H1 (cell line): ENCODE results near the gene POPDC2. TPM values are rescaled to one million over a fixed set of nuclear protein-coding genes. Genes with fewer than 3 reads are reported as not detected.

Experiments used
- CTCF ChIA-PET: fragments of 300-600 bp; sonication (Branson Sonifier 250); formaldehyde crosslinking; loops from one replicate; lab custom pipeline; 2021; ENCODE audit not compliant: partially characterized antibody; lab: Charles Lee
- POLR2A ChIA-PET: fragments of 300-600 bp; sonication (Branson Sonifier 250); formaldehyde crosslinking; loops from one replicate; lab custom pipeline; 2021; ENCODE audit warnings: inconsistent platforms; ENCODE audit not compliant: partially characterized antibody; lab: Charles Lee
- DNase-seq, 2 experiments: peaks; one replicate each; pipeline versions ENCODE4 v3.0.0 to v3.0.0-alpha.2; 2010 to 2022; ENCODE audit warnings: low spot score in 2 of 2, low read depth in 1 of 2, mixed read lengths in 1 of 2
- FAIRE-seq: peaks from 2 replicates; lab custom pipeline; 2011; peaks lifted over from hg19 to GRCh38; lab: Jason Lieb, UNC
- H2AFZ ChIP-seq: 2 replicates; pipeline ENCODE4 v1.8.1; 2012; ENCODE audit warnings: low read length, inconsistent platforms
- H2AK5ac ChIP-seq: 2 replicates; pipeline ENCODE4 v1.6.1; 2013; ENCODE audit warnings: low read depth, low read length
- H2BK120ac ChIP-seq: replicated peaks from 2 replicates; pipeline ENCODE3; 2013; ENCODE audit warnings: low read depth, low read length, inconsistent platforms
- H2BK12ac ChIP-seq: 2 replicates; pipeline ENCODE4 v1.6.1; 2013; ENCODE audit warnings: low read depth, low read length
- H2BK15ac ChIP-seq: 2 replicates; pipeline ENCODE4 v1.6.1; 2013; ENCODE audit warnings: low read length
- H2BK20ac ChIP-seq: 2 replicates; pipeline ENCODE4 v1.6.1; 2013; ENCODE audit warnings: low read length
- H2BK5ac ChIP-seq: 2 replicates; pipeline ENCODE4 v1.6.1; 2013; ENCODE audit warnings: low read depth, low read length
- H3K14ac ChIP-seq: 2 replicates; pipeline ENCODE4 v1.6.1; 2013; ENCODE audit warnings: inconsistent platforms; ENCODE audit not compliant: insufficient read length
- H3K18ac ChIP-seq: 2 replicates; pipeline ENCODE4 v1.6.1; 2013; ENCODE audit warnings: low read length; ENCODE audit errors: extremely low read depth
- H3K23ac ChIP-seq: 2 replicates; pipeline ENCODE4 v1.6.1; 2013; ENCODE audit warnings: inconsistent platforms; ENCODE audit not compliant: insufficient read length
- H3K23me2 ChIP-seq: 2 replicates; pipeline ENCODE4 v1.6.1; 2013; ENCODE audit warnings: low read depth, low read length
- H3K27ac ChIP-seq: 2 replicates; pipeline ENCODE4 v1.6.1; 2011; ENCODE audit warnings: low read depth, low read length, inconsistent platforms
- H3K27me3 ChIP-seq, 4 experiments: replicated peaks in 1 of 4; 1 replicate in 1 of 4; 2 replicates in 3 of 4; pipeline versions ENCODE4 v1.6.1 to v1.8.1; 2011 to 2013; ENCODE audit warnings: low read length in 3 of 4, mild to moderate bottlenecking in 3 of 4, inconsistent platforms in 2 of 4, mixed read lengths in 2 of 4, moderate library complexity in 1 of 4; ENCODE audit not compliant: control insufficient read depth in 3 of 4, insufficient read depth in 3 of 4; ENCODE audit errors: extremely low read depth in 1 of 4
- H3K36me3 ChIP-seq, 4 experiments: 2 replicates each; pipeline versions ENCODE4 v1.6.1 to v1.8.1; 2011 to 2013; ENCODE audit warnings: mild to moderate bottlenecking in 4 of 4, low read length in 3 of 4, moderate library complexity in 2 of 4, control low read depth in 1 of 4, inconsistent platforms in 1 of 4; ENCODE audit not compliant: insufficient read depth in 4 of 4, control insufficient read depth in 2 of 4
- H3K4ac ChIP-seq: replicated peaks from 2 replicates; pipeline ENCODE3; 2013; ENCODE audit warnings: low read length, low read depth, mixed read lengths, inconsistent platforms; ENCODE audit not compliant: insufficient read length
- H3K4me1 ChIP-seq, 4 experiments: replicated peaks in 1 of 4; 1 replicate in 1 of 4; 2 replicates in 3 of 4; pipeline versions ENCODE4 v1.6.1 to v1.8.1; 2011 to 2013; ENCODE audit warnings: low read length in 3 of 4, inconsistent platforms in 2 of 4, mixed read lengths in 1 of 4; ENCODE audit not compliant: insufficient read depth in 4 of 4, control insufficient read depth in 3 of 4
- H3K4me2 ChIP-seq, 2 experiments: 2 replicates each; pipeline versions ENCODE4 v1.6.1 to v1.8.1; 2011 to 2013; ENCODE audit warnings: low read depth in 2 of 2, low read length in 2 of 2, control low read depth in 1 of 2, inconsistent platforms in 1 of 2, mild to moderate bottlenecking in 1 of 2; ENCODE audit not compliant: insufficient read depth in 1 of 2
- H3K4me3 ChIP-seq, 4 experiments: fragments of 200-600, 300-600 bp in 1 of 4; sonication (generic), shearing (Covaris generic), sonication (Bioruptor Twin) in 1 of 4; 2 replicates each; pipeline versions ENCODE4 v1.5.1 to v1.8.1; 2011 to 2016; ENCODE audit warnings: low read length in 4 of 4, low read depth in 3 of 4, control low read depth in 2 of 4, inconsistent platforms in 2 of 4, mild to moderate bottlenecking in 2 of 4, mixed read lengths in 1 of 4, moderate library complexity in 1 of 4; ENCODE audit not compliant: insufficient read depth in 2 of 4; ENCODE audit errors: extremely low read depth in 1 of 4
- H3K56ac ChIP-seq: replicated peaks from 2 replicates; pipeline ENCODE3; 2013; ENCODE audit warnings: low read depth, mild to moderate bottlenecking, mixed read lengths, low read length, inconsistent platforms; ENCODE audit not compliant: insufficient read length
- H3K79me1 ChIP-seq: 2 replicates; pipeline ENCODE4 v1.6.1; 2013; ENCODE audit warnings: low read depth, low read length, control low read depth
- H3K79me2 ChIP-seq, 2 experiments: 2 replicates each; pipeline versions ENCODE4 v1.6.1 to v1.8.1; 2012 to 2013; ENCODE audit warnings: low read length in 2 of 2, mild to moderate bottlenecking in 2 of 2, inconsistent platforms in 1 of 2; ENCODE audit not compliant: insufficient read depth in 2 of 2, control insufficient read depth in 1 of 2
- H3K9ac ChIP-seq, 4 experiments: replicated peaks in 1 of 4; 1 replicate in 1 of 4; 2 replicates in 3 of 4; pipeline versions ENCODE4 v1.6.1 to v1.8.1; 2011 to 2013; ENCODE audit warnings: low read depth in 3 of 4, low read length in 3 of 4, control low read depth in 2 of 4, mild to moderate bottlenecking in 2 of 4, moderate library complexity in 2 of 4, inconsistent platforms in 1 of 4; ENCODE audit errors: extremely low read depth in 1 of 4
- H3K9me3 ChIP-seq, 2 experiments: 2 replicates each; pipeline versions ENCODE4 v1.6.1 to v1.8.1; 2012 to 2013; ENCODE audit warnings: mild to moderate bottlenecking in 2 of 2, moderate library complexity in 2 of 2, control low read depth in 1 of 2, inconsistent platforms in 1 of 2, low read depth in 1 of 2, low read length in 1 of 2, mixed read lengths in 1 of 2; ENCODE audit not compliant: insufficient read depth in 2 of 2
- H4K20me1 ChIP-seq, 2 experiments: replicated peaks in 1 of 2; 2 replicates each; pipeline versions ENCODE3 to v1.8.1; 2011 to 2013; ENCODE audit warnings: inconsistent platforms in 2 of 2, low read length in 2 of 2, mild to moderate bottlenecking in 1 of 2; ENCODE audit not compliant: insufficient read depth in 2 of 2, control insufficient read depth in 1 of 2
- H4K5ac ChIP-seq: 2 replicates; pipeline ENCODE4 v1.6.1; 2013; ENCODE audit warnings: low read length, low read depth, mixed read lengths, inconsistent platforms; ENCODE audit not compliant: insufficient read length
- H4K8ac ChIP-seq: 2 replicates; pipeline ENCODE4 v1.8.0; 2013; ENCODE audit warnings: mild to moderate bottlenecking, moderate library complexity, low read length, inconsistent platforms; ENCODE audit not compliant: insufficient read depth; ENCODE audit errors: extremely low read depth
- H4K91ac ChIP-seq: replicated peaks from 2 replicates; pipeline ENCODE3; 2013; ENCODE audit warnings: low read length, mixed read lengths, inconsistent platforms; ENCODE audit not compliant: insufficient read length
- ATF2 ChIP-seq: IDR thresholded peaks from 2 replicates; pipeline ENCODE4 v1.6.1; 2012; ENCODE audit warnings: low read length, inconsistent platforms
- SIRT6 ChIP-seq: IDR thresholded peaks from one replicate; pipeline ENCODE4 v1.7.1; 2012; ENCODE audit warnings: low read length, inconsistent platforms
- TEAD4 ChIP-seq: IDR thresholded peaks from 2 replicates; pipeline ENCODE4 v1.6.1; 2012; ENCODE audit warnings: low read depth, low read length, inconsistent platforms, mixed read lengths
- WGBS, 2 experiments: shearing (Covaris generic) in 1 of 2; methylation state at CpG; one replicate each; pipeline versions ENCODE4 v1.1.6 to v1.1.7; 2013 to 2015; ENCODE audit warnings: low lambda C conversion rate in 2 of 2, mixed read lengths in 2 of 2, inconsistent platforms in 1 of 2, low coverage in 1 of 2, missing lambda C conversion rate in 1 of 2; ENCODE audit not compliant: insufficient replicate concordance in 2 of 2, insufficient coverage in 1 of 2, insufficient read length in 1 of 2; ENCODE audit errors: extremely low coverage in 1 of 2, missing lambda C conversion rate in 1 of 2; 5-methylcytosine and 5-hydroxymethylcytosine counted together
- polyA plus RNA-seq, 7 experiments: library from polyadenylated mRNA; depleted of rRNA in 3 of 7; stranded (reverse) in 5 of 7; unstranded in 2 of 7; fragments of >200 nt in 5 of 7; fragments of 200-250 nt in 2 of 7; gene quantifications; 1 replicate in 5 of 7; 2 replicates in 1 of 7; 4 replicates in 1 of 7; pipeline versions ENCODE4 v1.2.1 to v1.2.3, GENCODE V29; 2011 to 2013; ENCODE audit warnings: missing spikeins in 2 of 7, mixed read lengths in 2 of 7
- total RNA-seq: library from RNA; stranded (reverse); fragmentation: NEBNext Ultra II Directional; extraction: Animal tissue kit (Norgen Biotek cat#: 25700); gene quantifications from 2 replicates; pipeline ENCODE4 v1.2.1, GENCODE V29; 2021

Gene POPDC2
- total and polyA plus RNA-seq, 2 of the 8 experiments (the other 6 are each of a cell fraction or from before 2014, with no cell fraction given), result 0.65 to 1.1 TPM

GRCh38 chr3:119627461-119627860 is 32.9 kb downstream of the POPDC2 start:
- no peak overlapping the region for H3K9ac ChIP-seq
- no peak overlapping the region for H3K14ac ChIP-seq
- no peak overlapping the region for H3K27ac ChIP-seq
- H4K8ac ChIP-seq, result no peak overlapping the region; the same call in 1 of the 2 replicates
- no peak overlapping the region for H3K4ac ChIP-seq
- H3K27me3 ChIP-seq, result no peaks in the 10 kb centered on the region
- H3K56ac ChIP-seq, result no peak overlapping the region
- no peak overlapping the region for H2BK12ac ChIP-seq
- H3K4me2 ChIP-seq, result no peak overlapping the region; a peak in 1 of 4 replicates
- H4K5ac ChIP-seq, result no peak overlapping the region
- POLR2A ChIA-PET, result no interaction called here
- no peak overlapping the region for H3K4me3 ChIP-seq
- H2BK120ac ChIP-seq, result no peak overlapping the region
- TF ChIP-seq SIRT6, result no peak
- TF ChIP-seq ATF2, result no peak
- TF ChIP-seq TEAD4, result 0 out of 2 replicates have a peak, but pooled peaks have one; percentile 20
- TF ChIP-seq, all 59 proteins: peak for 1
- H3K18ac ChIP-seq, result 0 out of 2 replicates have a peak overlapping the region, but pooled peaks have one; percentile 7
- FAIRE-seq, result no peak
- no peaks in the 10 kb centered on the region for H3K23me2 ChIP-seq
- no peak overlapping the region for H2BK15ac ChIP-seq
- H2AK5ac ChIP-seq, result no peak overlapping the region
- H2BK5ac ChIP-seq, result no peak overlapping the region
- CTCF ChIA-PET, result interaction anchor here (0.7 to 2.0 kb wide), 6 partner anchors 14 to 180 kb away, joined by 3 to 12 read pairs (median 3); no protein-coding TSS in a partner anchor
- H3K36me3 ChIP-seq, result no peaks in the 10 kb centered on the region
- H3K79me1 ChIP-seq, result no peaks in the 10 kb centered on the region
- DNase-seq, result no peak
- 89% methylated on average over 8 of the region's 8 CpGs; no CpG with 5 or more reads in 1 of the 2 experiments for WGBS, 2 experiments
- no peaks in the 10 kb centered on the region for H3K9me3 ChIP-seq
- peak overlapping the region; percentile 74 for H2AFZ ChIP-seq
- H3K23ac ChIP-seq, result no peak overlapping the region
- H4K20me1 ChIP-seq, result no peaks in the 10 kb centered on the region
- no peaks in the 10 kb centered on the region for H3K79me2 ChIP-seq
- peaks cover 0 to 6% (median 1%) of the 10 kb centered on the region in 4 experiments; a peak in 2 of 7 replicates for H3K4me1 ChIP-seq
- no peak overlapping the region for H2BK20ac ChIP-seq
- no peak overlapping the region for H4K91ac ChIP-seq
